ENCODE measurements around the gene PSORS1C1.
A peak's percentile ranks its signal among the peaks of the same experiment; 100 is the strongest.
"Not testable (repeated sequence)": the region's sequence is repeated elsewhere in the genome, so short reads cannot be mapped to it uniquely, and the experiment has no call there.

Gene PSORS1C1

DNA sequence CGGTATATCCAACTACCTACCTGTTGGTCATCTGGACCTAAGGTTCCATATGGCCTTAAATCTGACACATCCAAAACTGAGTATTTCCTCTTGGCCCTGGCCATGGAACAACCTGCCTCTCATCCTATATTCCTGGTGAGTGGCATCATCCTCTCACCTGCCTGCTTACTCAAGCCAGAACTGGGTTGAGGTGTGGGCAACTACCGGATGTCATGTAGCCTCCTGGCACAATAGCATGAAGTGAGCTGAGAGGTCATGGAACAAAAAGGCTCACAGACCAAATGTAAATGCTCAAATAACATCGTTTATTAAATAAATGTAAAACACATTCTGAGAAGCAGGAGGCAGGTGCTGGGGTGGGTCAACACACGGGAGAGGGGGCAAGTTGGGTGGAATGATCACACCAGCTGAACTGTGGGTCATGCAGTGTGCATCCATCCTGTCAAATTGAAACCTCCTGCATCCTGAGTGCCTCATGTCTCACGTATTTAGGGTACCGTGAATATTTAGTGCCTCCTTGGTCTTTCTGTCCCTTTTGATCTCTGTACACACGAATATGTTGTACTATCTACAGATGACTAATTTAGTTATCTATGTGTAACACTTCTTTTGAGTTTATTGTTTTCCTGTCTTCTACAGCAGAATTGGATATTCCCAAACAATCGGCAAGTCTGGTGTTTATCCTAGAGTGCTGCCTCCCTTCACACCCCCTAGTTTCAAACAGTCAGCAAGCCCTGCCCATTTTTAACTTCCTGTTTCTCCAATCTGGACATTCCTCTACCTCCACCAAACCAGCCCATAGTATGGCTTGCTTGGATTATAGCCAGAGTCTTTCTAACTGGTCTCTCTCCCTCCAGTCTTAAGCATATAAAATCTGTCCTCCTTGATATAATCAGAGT is 63.8 kb downstream of the PSORS1C1 start:
- no peak overlapping the region for H3K4me3 ChIP-seq (ENCODE audit: low read depth, low read length)
- peak; percentile 48 for DNase-seq (ENCODE audit: low read depth)
- TF ChIP-seq CTCF (IDR thresholded peaks at IDR 0.05; ENCODE audit: control insufficient read depth, extremely low read depth, insufficient read depth), result no peak

DNA sequence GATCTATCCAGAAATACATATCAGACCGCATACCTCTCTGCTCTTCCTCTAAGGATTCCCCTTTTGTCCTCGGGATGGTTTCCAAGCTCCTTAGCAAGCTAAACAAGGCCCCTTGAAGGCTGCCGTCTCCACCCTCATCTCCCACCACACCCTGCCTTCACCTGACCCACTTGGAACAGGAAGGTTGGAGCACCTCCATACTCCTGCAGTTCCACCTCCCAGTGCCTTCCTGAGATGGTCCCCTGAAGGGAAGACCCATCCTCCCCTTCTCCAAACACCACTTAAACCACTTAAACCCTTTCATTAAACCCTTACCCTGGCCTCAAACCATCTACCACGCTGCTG is 64.4 kb downstream of the PSORS1C1 start:
- no peak for DNase-seq (ENCODE audit: low read depth)
- H3K4me3 ChIP-seq (ENCODE audit: low read depth, low read length), result 0 out of 2 replicates have a peak overlapping the region, but pooled peaks have one; percentile 7
- no peak for TF ChIP-seq CTCF (IDR thresholded peaks at IDR 0.05; ENCODE audit: control insufficient read depth, extremely low read depth, insufficient read depth)

GRCh38 chr6:31179896-31180295 is 65.3 kb downstream of the PSORS1C1 start:
- no peak overlapping the region for H3K4me3 ChIP-seq (ENCODE audit: low read depth, low read length)
- no peak for TF ChIP-seq CTCF (IDR thresholded peaks at IDR 0.05; ENCODE audit: control insufficient read depth, extremely low read depth, insufficient read depth)

GRCh38 chr6:31180500-31180899 is 65.9 kb downstream of the PSORS1C1 start:
- H3K4me3 ChIP-seq (ENCODE audit: low read depth, low read length), result no peak overlapping the region
- no peak for TF ChIP-seq CTCF (IDR thresholded peaks at IDR 0.05; ENCODE audit: control insufficient read depth, extremely low read depth, insufficient read depth)
- DNase-seq (ENCODE audit: low read depth), result no peak

More at GRCh38 chr6:31179896-31180295, 65.3 kb downstream of the PSORS1C1 start:
- no peak for DNase-seq (ENCODE audit: low read depth)

DNA sequence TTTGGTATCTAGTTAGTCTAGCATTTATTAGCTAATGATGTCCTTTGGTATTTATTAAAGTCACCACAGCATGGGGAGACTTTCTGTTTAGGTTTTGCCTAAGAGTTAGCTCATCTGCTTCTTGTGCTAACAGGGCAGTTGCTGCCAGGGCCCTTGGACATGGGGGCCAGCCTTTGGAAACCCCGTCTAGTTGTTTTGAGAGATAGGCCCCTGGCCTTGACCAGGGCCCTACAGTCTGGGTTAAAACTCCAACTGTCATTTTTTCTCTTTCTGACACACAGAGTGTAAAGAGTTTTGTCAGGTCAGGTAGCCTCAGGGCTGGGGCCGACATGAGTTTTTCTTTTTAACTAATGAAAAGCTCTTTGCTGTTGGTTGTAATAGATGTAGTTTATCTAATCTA is 68.7 kb downstream of the PSORS1C1 start:
- DNase-seq (ENCODE audit: low read depth); H3K4me3 ChIP-seq (ENCODE audit: low read depth, low read length): not testable (repeated sequence)

GRCh38 chr6:31183859-31184258 is 69.3 kb downstream of the PSORS1C1 start:
- not testable (repeated sequence) for H3K4me3 ChIP-seq (ENCODE audit: low read depth, low read length); DNase-seq (ENCODE audit: low read depth)

- DNase-seq (ENCODE audit: low read depth), result not testable (repeated sequence)
- peak overlapping the region; percentile 46 for H3K4me3 ChIP-seq (ENCODE audit: low read depth, low read length)
Observed at GRCh38 chr6:31185695-31186051, 71.1 kb downstream of the PSORS1C1 start.

DNA sequence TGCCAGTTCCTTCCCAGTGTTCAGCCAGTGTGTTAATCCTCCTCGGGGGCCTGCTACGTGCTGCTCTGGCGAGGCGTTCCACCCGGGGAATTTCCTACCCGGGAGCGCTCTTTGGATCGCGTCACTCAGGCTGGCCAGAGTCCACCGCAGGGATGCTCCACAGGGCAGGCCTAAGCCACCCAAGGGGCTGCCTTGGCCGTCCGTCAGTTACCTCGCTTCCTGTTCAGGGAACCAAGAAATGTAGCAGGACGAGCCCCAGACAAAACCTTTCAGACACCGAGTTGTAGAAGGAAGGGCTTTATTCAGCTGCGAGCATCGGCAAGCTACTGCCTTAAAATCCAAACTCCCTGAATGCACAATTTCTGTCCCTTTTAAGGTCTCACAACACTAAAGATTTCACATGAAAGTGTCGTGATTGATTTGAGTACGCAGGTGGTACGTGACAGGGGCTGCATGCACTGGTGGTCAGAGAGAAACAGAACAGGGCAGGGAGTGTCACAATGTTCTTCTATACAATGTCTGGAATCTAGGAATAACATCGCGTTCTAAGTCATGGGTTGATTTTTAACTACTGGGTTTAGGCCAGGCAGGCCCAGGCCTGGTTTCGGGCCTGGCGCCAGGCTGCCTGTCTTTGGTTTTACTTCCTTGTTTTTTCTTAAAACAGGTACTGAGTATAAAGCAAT is 71.6 kb downstream of the PSORS1C1 start:
- DNase-seq (ENCODE audit: low read depth), result no peak
- H3K4me3 ChIP-seq (ENCODE audit: low read depth, low read length), result peak overlapping the region; percentile 46
- no peak for TF ChIP-seq CTCF (IDR thresholded peaks at IDR 0.05; ENCODE audit: control insufficient read depth, extremely low read depth, insufficient read depth)

Data from LNCaP clone FGC (cell line).